ENCODE results near the gene ZNHIT2.
A peak's percentile ranks its signal among the peaks of the same experiment; 100 is the strongest.
"Not testable (repeated sequence)": the region's sequence is repeated elsewhere in the genome, so short reads cannot be mapped to it uniquely, and the experiment has no call there.

The ZNHIT2 gene

GRCh38 chr11:65121447-65121864 is 4.0 kb upstream of the ZNHIT2 start:
- peak overlapping the region; percentile 100 for H3K4me3 ChIP-seq (ENCODE audit: low read depth, low read length)

- H3K4me3 ChIP-seq (ENCODE audit: low read depth, low read length) = peak overlapping the region; percentile 100
Measured at GRCh38 chr11:65120831-65121230, 3.3 kb upstream of the ZNHIT2 start.

DNA sequence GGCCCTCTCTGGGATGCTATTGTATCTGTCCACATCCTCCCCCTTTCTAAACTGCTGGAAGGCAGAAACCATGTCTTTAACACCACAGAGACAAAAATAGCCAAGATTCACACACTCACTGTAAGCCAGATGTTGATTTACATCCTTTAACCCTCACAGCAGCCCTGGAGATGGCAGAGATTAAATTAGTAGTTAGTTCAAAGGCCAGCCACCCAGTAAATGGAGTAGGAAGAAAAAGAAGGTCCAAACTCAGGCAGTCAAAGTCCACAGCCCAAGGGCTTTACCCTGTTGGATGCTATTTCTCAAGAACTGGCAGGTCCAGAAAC is 2.1 kb upstream of the ZNHIT2 start:
- no peak overlapping the region for H3K4me3 ChIP-seq (ENCODE audit: low read depth, low read length)

- H3K4me3 ChIP-seq (ENCODE audit: low read depth, low read length) = not testable (repeated sequence)
Measured at GRCh38 chr11:65118891-65119669, 1.6 kb upstream of the ZNHIT2 start.

DNA sequence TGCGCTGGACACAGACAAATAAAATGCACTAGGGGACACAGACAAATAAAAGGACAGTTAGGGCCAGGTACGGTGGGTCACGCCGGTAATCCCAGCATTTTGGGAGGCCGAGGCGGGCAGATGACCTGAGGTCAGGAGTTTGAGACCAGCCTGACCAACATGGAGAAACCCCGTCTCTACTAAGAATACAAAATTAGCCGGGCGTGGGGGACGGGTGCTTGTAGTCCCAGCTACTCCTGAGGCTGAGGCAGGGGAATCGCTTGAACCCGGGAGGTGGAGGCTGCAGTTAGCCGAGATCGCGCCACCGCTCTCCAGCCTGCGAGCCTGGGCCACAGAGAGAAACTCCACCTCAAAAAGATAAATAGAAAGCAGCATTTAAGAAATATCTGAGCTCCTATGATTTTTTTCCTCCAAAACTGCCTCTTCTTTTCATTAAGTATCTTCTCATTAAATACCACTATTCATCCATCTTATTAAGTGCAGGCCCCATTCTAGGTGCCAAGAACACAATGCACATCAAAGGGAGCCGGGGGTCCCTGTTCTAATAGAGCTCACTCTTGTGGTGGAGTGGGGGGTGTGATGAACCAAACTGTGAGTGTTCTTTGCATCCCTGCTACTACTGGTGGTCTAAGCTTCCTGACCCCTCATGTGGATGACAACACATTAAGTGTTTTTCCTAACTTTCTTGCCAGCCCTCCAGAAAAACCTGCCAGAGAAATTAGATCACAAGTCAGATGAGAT is 766 bp upstream of the ZNHIT2 start:
- no peak overlapping the region for H3K4me3 ChIP-seq (ENCODE audit: low read depth, low read length)

DNA sequence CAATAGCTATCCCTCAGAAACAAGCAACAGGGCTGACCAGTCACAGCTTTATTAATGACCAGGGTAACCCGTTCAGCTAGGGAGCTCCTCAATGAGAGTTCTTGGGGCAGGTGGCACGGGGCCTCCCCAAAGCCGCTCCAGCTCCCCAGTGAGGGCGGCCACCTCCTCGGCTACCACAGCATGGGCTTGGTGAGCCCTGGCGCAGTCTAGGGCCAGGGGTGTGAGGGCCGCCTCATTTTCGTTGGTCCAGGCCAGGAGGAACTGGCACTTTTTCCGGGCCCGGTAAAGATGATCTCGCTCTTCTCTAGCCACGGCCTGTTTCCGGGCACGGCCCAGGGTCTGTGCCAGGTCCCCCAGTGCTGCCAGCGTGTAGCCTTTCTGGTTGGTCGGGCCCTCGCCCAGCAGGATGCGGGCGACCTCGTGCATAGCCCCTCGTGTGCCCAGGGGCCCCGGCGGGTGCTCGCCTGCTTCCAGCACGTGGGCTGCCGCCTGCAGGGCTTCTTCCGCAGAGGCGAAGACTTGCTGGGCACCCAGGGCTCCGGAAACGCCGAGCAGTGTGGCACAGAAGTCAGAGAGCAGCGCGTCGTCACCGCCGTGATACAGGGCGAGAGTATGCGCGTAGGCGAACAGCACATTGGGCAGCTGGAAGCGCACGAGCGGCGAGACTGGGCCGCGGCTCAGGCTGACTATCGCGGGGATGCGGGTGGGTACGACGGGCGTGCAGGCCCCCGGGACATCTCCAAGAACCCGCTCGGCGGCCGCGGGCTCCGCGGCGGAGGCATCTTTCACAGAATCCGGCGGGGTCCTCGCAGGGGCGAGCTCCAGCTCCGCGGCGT is 913 bp downstream of the ZNHIT2 start:
- H3K4me3 ChIP-seq (ENCODE audit: low read depth, low read length) = peak overlapping the region; percentile 79

- H3K4me3 ChIP-seq (ENCODE audit: low read depth, low read length) = no peak overlapping the region
Measured at GRCh38 chr11:65115361-65116082, 2.0 kb downstream of the ZNHIT2 start.

DNA sequence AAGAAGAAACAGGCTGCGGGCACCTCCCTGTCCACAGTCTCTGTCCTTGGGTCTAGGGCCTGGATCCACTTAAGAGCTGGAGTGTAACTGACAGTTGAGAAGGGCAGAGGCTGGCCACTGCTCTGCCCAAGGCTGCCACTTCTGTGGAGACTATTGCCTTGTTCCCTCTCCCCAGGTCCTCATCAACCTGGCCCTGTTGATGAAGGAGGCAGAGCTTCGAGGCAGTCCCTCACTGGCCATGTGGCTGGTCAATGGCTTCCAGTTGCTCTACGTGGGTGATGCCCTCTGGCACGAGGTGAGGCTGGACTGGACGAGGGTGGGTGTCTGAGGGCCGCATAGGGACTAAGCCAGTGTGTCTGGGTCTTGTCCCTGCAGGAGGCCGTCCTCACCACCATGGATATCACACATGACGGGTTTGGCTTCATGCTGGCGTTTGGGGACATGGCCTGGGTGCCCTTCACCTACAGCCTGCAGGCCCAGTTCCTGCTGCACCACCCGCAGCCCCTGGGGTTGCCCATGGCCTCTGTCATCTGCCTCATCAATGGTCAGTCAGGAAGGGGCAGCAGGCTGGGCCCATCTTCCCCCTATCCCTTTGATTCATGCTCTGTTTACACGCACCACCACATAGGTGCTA is 2.8 kb downstream of the ZNHIT2 start:
- no peak overlapping the region for H3K4me3 ChIP-seq (ENCODE audit: low read depth, low read length)

- no peak overlapping the region for H3K4me3 ChIP-seq (ENCODE audit: low read depth, low read length)
Measured at GRCh38 chr11:65113839-65114238, 3.7 kb downstream of the ZNHIT2 start.

- peak overlapping the region; percentile 8 for H3K4me3 ChIP-seq (ENCODE audit: low read depth, low read length)
Measured at GRCh38 chr11:65113361-65113756, 4.1 kb downstream of the ZNHIT2 start.

- H3K4me3 ChIP-seq (ENCODE audit: low read depth, low read length) = peak overlapping the region; percentile 65
Measured at GRCh38 chr11:65112546-65113360, 4.7 kb downstream of the ZNHIT2 start.

GRCh38 chr11:65111744-65112545 is 5.6 kb downstream of the ZNHIT2 start, which contains the start of gene TM7SF2:
Gene TM7SF2 (plus strand): TSS chr11:65111872. CDS start chr11:65112016, 144 bp downstream.
- peak within 1 kb of the TSS; percentile 65 for H3K4me3 ChIP-seq (ENCODE audit: low read depth, low read length)

DNA sequence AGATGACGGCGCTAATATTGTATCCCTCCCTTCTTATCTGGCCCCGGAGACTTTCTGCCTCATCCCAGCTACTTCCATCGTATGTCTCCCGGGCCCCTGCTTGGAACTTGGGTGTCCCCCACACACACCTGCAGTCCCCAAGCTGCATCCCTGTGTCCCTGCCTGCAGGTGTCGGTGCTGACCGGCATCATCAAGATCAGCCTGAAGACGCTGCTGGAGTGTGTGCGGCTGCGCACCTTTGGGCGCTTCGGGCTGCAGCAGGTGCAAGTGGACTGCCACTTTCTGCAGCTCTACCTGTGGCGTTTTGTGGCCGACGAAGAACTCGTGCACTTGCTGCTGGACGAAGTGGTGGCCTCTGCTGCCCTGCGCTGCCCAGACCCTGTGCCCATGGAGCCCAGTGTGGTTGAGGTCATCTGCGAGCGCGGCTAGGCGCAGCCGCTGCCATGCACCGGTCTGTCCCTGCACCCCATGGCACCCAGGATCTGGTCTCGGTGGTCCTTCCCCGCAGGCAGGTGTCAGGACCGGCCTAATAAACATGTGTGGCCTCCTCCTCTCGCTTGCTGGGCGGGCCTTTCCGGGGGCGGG is 6.2 kb downstream of the ZNHIT2 start:
- H3K4me3 ChIP-seq (ENCODE audit: low read depth, low read length) = no peak overlapping the region

GRCh38 chr11:65110354-65110861 is 7.1 kb downstream of the ZNHIT2 start:
- no peak overlapping the region for H3K4me3 ChIP-seq (ENCODE audit: low read depth, low read length)

DNA sequence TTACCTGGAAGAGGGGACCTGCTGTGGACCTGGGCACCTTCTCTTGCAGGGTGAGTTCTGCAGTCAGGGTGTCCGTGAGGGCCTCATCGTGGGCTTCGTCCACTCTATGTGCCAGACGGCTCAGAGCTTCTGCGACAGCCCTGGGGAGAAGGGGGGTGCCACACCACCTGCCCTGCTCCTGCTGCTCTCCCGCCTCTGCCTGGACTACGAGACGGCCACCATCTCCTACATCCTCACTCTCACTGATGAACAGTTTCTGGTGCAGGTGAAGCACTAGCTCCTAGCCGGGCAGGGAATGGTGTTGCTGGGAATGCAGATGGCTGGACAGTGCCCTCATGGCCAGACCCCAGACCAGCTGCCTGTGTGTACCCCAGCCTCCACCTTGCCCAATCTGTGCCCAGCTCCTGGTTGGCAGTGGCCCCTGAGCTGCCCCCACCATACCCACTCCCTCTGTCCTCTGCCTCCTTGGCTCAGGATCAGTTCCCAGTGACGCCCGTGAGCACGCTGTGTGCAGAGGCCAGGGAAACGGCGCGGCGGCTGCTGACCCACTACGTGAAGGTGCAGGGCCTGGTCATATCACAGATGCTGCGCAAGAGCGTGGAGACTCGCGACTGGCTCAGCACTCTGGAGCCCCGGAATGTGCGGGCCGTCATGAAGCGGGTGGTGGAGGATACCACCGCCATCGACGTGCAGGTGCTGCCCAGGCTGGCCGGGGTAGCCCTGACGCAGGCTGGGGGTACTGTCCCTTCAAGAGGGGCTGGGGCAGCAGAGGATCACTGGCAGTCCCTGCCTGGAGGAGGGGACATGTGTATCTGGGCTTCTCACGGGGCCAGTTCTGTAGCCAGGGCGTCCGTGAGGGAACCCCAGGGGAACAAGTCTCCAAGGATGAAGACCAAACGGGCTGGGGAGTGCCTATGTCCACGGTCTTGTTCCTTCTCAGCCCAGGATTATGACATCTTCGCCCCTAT is 8.0 kb downstream of the ZNHIT2 start:
- H3K4me3 ChIP-seq (ENCODE audit: low read depth, low read length) = no peak overlapping the region

- no peak overlapping the region for H3K4me3 ChIP-seq (ENCODE audit: low read depth, low read length)
Measured at GRCh38 chr11:65108469-65109123, 8.9 kb downstream of the ZNHIT2 start.

Data from iPS-11a (cell line).